Urinary bladder (tissue), 4 donors: ENCODE results near the gene CCDC40. TPM values are rescaled to one million over a fixed set of nuclear protein-coding genes. Genes with fewer than 3 reads are reported as not detected.
A peak's percentile ranks its signal among the peaks of the same experiment; 100 is the strongest.

Experiments
- DNase-seq: peaks from one replicate; pipeline ENCODE4 v3.0.0-alpha.2; 2015; ENCODE audit errors: extremely low spot score
- H3K27ac ChIP-seq: one replicate; pipeline ENCODE4 v1.5.1; 2013; ENCODE audit warnings: low read depth, mild to moderate bottlenecking, moderate library complexity
- H3K36me3 ChIP-seq: one replicate; pipeline ENCODE4 v1.6.1; 2013; ENCODE audit warnings: mild to moderate bottlenecking, moderate library complexity; ENCODE audit not compliant: insufficient read depth
- H3K4me1 ChIP-seq: one replicate; pipeline ENCODE4 v1.6.1; 2013; ENCODE audit warnings: mild to moderate bottlenecking, moderate library complexity; ENCODE audit not compliant: insufficient read depth
- H3K4me3 ChIP-seq: one replicate; pipeline ENCODE4 v1.5.1; 2013; ENCODE audit warnings: low read depth, low read length
- WGBS: extraction: QIAGEN DNeasy Blood & Tissue Kit; methylation state at CpG from one replicate; pipeline ENCODE4 v1.1.7; 2013; 5-methylcytosine and 5-hydroxymethylcytosine counted together
- polyA plus RNA-seq: library from polyadenylated mRNA; stranded (reverse); fragments of 200-250 nt; gene quantifications from one replicate; pipeline ENCODE4 v1.2.3, GENCODE V29; 2013
- small RNA-seq: library from RNA; depleted of rRNA; stranded (forward); fragments of <200 nt; gene quantifications from one replicate; pipeline ENCODE3, GENCODE V24; 2014
- total RNA-seq: library from RNA; depleted of rRNA; stranded (reverse); fragments of >200 nt; gene quantifications from one replicate; pipeline ENCODE4 v1.2.3, GENCODE V29; 2014
- donor health status: healthy with polysubstance abuse.
- donor health status: healthy.

Gene CCDC40
- total and polyA plus RNA-seq, 2 donors: 2.2 to 8.0 TPM

DNA sequence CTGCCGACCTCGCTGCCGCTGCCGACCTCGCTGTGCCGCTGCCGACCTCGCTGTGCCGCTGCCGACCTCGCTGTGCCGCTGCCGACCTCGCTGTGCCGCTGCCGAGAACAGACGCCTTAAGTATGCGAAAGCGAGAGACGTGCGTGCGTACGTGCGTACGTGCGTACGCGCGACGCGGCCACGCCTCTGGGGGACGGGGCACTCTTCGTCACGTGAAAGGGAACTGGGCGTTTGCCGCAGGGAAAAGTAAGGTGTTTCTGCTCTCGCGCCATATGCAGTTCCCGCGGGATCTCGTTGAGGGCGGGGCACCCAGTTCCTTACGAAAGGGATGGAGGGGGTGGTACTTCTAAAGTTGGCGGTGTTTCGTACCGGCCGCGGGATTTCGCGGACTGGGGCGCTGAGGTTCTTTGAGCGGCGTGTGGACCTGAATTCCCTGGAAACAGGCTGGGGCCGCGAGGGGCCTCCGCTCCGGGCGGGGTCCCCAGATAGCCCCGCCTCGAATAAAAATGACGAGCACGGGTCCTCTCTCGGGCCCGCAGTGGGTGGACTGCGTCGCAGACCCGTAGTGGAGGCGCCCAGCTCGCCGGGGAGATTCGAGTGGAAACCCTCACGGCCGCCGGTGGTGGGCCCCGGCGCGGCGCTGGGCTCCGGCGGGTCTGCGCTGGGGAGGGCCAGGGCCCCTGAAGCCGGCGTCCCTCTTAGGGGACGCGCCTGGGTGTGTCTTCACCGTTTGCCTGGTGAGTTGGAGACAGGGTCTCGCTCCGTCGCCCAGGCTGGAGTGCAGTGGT, 110.8 kb downstream of the CCDC40 start, which contains the start of gene EIF4A3:
EIF4A3 (minus strand) TSS at position 94 of the 788 bp plus-strand sequence. CDS start 167 bp downstream, outside the sequence.
- peaks cover 5% of the 10 kb centered on the region for H3K36me3 ChIP-seq
- peak within 1 kb of the TSS; percentile 75 for H3K27ac ChIP-seq
- peak within 1 kb of the TSS; percentile 84 for H3K4me3 ChIP-seq
- peaks cover 5% of the 10 kb centered on the region for H3K4me1 ChIP-seq
- WGBS: under 1% methylated on average over 90 of the region's 90 CpGs
- DNase-seq: peak; percentile 96

Small RNA genes lying within 50 kb of the gene (small RNA-seq; reads per million reads assigned to genes)
- not detected for gene AC087741.2
- gene MIR1268B: not detected

Other genes with a start within 250 kb of the CCDC40 start
- gene CBX8, start 239.6 kb upstream of the CCDC40 start, total RNA-seq: 4.4 TPM
- gene CBX8, start 239.6 kb upstream of the CCDC40 start, polyA plus RNA-seq: 3.6 TPM
- gene CBX4, start 197.2 kb upstream of the CCDC40 start, total RNA-seq: 8.2 TPM
- 14.7 TPM for gene CBX4, start 197.2 kb upstream of the CCDC40 start, polyA plus RNA-seq
- 15.8 TPM for gene TBC1D16, start 770 bp upstream of the CCDC40 start, total RNA-seq
- gene TBC1D16, start 770 bp upstream of the CCDC40 start, polyA plus RNA-seq: 21.5 TPM
- 21.4 TPM for gene GAA, start 64.9 kb downstream of the CCDC40 start, total RNA-seq
- gene GAA, start 64.9 kb downstream of the CCDC40 start, polyA plus RNA-seq: 54.4 TPM
- 59.5 TPM for gene EIF4A3, start 110.5 kb downstream of the CCDC40 start, total RNA-seq
- 80.3 TPM for gene EIF4A3, start 110.5 kb downstream of the CCDC40 start, polyA plus RNA-seq
- gene CARD14, start 133.4 kb downstream of the CCDC40 start, total RNA-seq: 3.3 TPM
- 1.2 TPM for gene CARD14, start 133.4 kb downstream of the CCDC40 start, polyA plus RNA-seq
- gene SGSH, start 183.7 kb downstream of the CCDC40 start, total RNA-seq: 8.4 TPM
- 30.6 TPM for gene SGSH, start 183.7 kb downstream of the CCDC40 start, polyA plus RNA-seq
- 9.2 TPM for gene SLC26A11, start 183.8 kb downstream of the CCDC40 start, total RNA-seq
- gene SLC26A11, start 183.8 kb downstream of the CCDC40 start, polyA plus RNA-seq: 14.2 TPM
- gene RNF213, start 224.2 kb downstream of the CCDC40 start, total RNA-seq: 81.5 TPM
- gene RNF213, start 224.2 kb downstream of the CCDC40 start, polyA plus RNA-seq: 37.2 TPM